Measurements from ENCODE around the gene CAV1. TPM values are rescaled to one million over a fixed set of nuclear protein-coding genes. Genes with fewer than 3 reads are reported as not detected.

The CAV1 gene
- total RNA-seq, 1 experiment from 2014 or later = 4.9 TPM

DNA sequence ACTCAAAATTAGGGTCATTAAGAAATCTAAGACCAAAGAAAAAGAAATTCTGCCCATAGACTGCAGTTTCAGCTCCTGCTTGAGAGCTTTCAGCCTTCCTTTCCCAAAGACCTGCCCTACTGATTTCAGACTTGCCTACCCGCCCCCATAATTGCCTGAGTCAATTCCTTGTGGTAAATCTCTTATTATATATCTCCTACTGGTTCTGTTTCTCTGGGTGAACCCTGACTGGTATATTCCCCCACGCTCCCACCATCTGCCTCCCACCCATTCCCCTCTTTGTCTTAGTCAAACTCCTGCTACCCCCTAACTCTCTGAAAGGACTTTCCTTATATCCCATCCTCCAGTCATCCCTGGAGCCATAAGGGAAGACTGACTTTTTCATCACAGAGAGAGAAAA lies 82.5 kb downstream of the CAV1 start:
- no peaks in the 10 kb centered on the region for H3K9me3 ChIP-seq
- H3K4me3 ChIP-seq (ENCODE audit: low read depth, low read length) = no peak overlapping the region
- H3K36me3 ChIP-seq (ENCODE audit: control insufficient read depth, insufficient read depth, low read length) = no peaks in the 10 kb centered on the region
- ChIA-PET CTCF (interaction anchor here (0.6 kb wide), 1 partner anchor 15 kb away, joined by 3 read pairs; no protein-coding TSS in a partner anchor), POLR2A (no interaction called here)
- TF ChIP-seq, protein P1, sequence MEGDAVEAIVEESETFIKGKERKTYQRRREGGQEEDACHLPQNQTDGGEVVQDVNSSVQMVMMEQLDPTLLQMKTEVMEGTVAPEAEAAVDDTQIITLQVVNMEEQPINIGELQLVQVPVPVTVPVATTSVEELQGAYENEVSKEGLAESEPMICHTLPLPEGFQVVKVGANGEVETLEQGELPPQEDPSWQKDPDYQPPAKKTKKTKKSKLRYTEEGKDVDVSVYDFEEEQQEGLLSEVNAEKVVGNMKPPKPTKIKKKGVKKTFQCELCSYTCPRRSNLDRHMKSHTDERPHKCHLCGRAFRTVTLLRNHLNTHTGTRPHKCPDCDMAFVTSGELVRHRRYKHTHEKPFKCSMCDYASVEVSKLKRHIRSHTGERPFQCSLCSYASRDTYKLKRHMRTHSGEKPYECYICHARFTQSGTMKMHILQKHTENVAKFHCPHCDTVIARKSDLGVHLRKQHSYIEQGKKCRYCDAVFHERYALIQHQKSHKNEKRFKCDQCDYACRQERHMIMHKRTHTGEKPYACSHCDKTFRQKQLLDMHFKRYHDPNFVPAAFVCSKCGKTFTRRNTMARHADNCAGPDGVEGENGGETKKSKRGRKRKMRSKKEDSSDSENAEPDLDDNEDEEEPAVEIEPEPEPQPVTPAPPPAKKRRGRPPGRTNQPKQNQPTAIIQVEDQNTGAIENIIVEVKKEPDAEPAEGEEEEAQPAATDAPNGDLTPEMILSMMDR (IDR thresholded peaks at IDR 0.05; ENCODE audit: insufficient read depth in 1 of 2, low read depth in 1 of 2, low read length in 1 of 2, severe bottlenecking in 1 of 2, unreplicated experiment in 1 of 2) = no peak
- Mint-ChIP-seq H3K36me3 (ENCODE audit: insufficient read depth, unreplicated experiment) (no peaks in the 10 kb centered on the region), H3K4me1 (ENCODE audit: low read depth, unreplicated experiment) (no peaks in the 10 kb centered on the region), H3K9me3 (ENCODE audit: unreplicated experiment) (no peaks in the 10 kb centered on the region), H3K27ac (ENCODE audit: unreplicated experiment) (no peak overlapping the region), H3K4me3 (ENCODE audit: unreplicated experiment) (no peak overlapping the region), H3K27me3 (ENCODE audit: insufficient read depth, unreplicated experiment) (no peaks in the 10 kb centered on the region)
- BruUV-seq (replicated peaks) = no TSS peak
- no peak for DNase-seq
- no peaks in the 10 kb centered on the region for H3K27me3 ChIP-seq (replicated peaks; ENCODE audit: control insufficient read depth, insufficient read depth, low read length)
- intact Hi-C loops (cut with micrococcal nuclease; ENCODE audit: unreplicated experiment) = no loop called here
- H3K4me1 ChIP-seq = peaks cover 11% of the 10 kb centered on the region

DNA sequence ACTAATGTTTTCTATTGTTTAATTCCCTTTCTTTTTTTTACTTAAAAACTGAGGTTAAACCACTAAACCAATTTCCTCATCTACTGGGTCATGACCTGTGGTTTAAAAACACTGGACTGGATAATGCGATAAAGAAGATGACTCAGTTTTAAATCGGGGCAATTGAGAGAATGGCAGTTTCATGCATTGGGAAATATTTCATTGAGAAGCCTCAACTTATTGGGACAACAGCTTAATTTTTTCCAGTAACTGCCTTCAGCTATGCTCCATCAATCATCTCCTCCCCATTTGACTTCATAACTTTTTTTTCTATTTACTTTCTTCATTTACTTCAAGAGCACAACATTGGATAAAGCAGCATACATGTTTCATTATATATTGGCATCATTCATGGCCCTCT lies 85.4 kb downstream of the CAV1 start:
- no peak overlapping the region for H3K27ac Mint-ChIP-seq (ENCODE audit: unreplicated experiment)
- intact Hi-C loops (cut with micrococcal nuclease; ENCODE audit: unreplicated experiment) = no loop called here
- no peaks in the 10 kb centered on the region for H3K9me3 ChIP-seq
- no peaks in the 10 kb centered on the region for H3K9me3 Mint-ChIP-seq (ENCODE audit: unreplicated experiment)
- H3K36me3 ChIP-seq (ENCODE audit: control insufficient read depth, insufficient read depth, low read length) = no peaks in the 10 kb centered on the region
- CTCF ChIA-PET = no interaction called here
- H3K27me3 ChIP-seq (replicated peaks; ENCODE audit: control insufficient read depth, insufficient read depth, low read length) = no peaks in the 10 kb centered on the region
- no TSS peak for BruUV-seq (replicated peaks)
- no peak overlapping the region for H3K4me3 ChIP-seq (ENCODE audit: low read depth, low read length)
- DNase-seq = no peak
- no peaks in the 10 kb centered on the region for H3K36me3 Mint-ChIP-seq (ENCODE audit: insufficient read depth, unreplicated experiment)
- TF ChIP-seq, protein P1 (IDR thresholded peaks at IDR 0.05; ENCODE audit: insufficient read depth in 1 of 2, low read depth in 1 of 2, low read length in 1 of 2, severe bottlenecking in 1 of 2, unreplicated experiment in 1 of 2) = no peak
- H3K27me3 Mint-ChIP-seq (ENCODE audit: insufficient read depth, unreplicated experiment) = no peaks in the 10 kb centered on the region
- no peaks in the 10 kb centered on the region for H3K4me1 ChIP-seq
- H3K4me3 Mint-ChIP-seq (ENCODE audit: unreplicated experiment) = no peak overlapping the region
- H3K4me1 Mint-ChIP-seq (ENCODE audit: low read depth, unreplicated experiment) = peaks cover 16% of the 10 kb centered on the region
- POLR2A ChIA-PET = no interaction called here

DNA sequence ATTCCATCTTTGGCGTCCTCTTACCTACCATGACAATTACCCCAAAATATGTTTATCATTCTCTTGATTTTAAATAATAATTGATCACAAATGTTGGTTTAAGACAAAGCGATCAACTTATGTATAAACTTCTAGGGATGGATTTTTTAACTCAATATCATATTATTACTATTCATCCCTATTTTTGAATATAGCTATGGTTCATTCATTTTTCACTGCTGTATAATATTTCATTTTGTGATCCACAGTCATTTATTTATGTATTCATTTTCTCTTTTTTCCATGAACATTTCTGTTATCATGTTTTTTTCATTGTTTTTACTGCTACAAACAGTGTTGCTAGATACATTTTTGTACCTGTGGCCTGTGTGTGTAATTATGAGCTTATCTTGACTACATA lies 85.9 kb downstream of the CAV1 start:
- H3K4me3 Mint-ChIP-seq (ENCODE audit: unreplicated experiment) = no peak overlapping the region
- H3K36me3 Mint-ChIP-seq (ENCODE audit: insufficient read depth, unreplicated experiment) = no peaks in the 10 kb centered on the region
- no peak overlapping the region for H3K27ac Mint-ChIP-seq (ENCODE audit: unreplicated experiment)
- H3K27me3 ChIP-seq (replicated peaks; ENCODE audit: control insufficient read depth, insufficient read depth, low read length) = no peaks in the 10 kb centered on the region
- H3K27me3 Mint-ChIP-seq (ENCODE audit: insufficient read depth, unreplicated experiment) = no peaks in the 10 kb centered on the region
- peaks cover 16% of the 10 kb centered on the region for H3K4me1 Mint-ChIP-seq (ENCODE audit: low read depth, unreplicated experiment)
- no peaks in the 10 kb centered on the region for H3K9me3 Mint-ChIP-seq (ENCODE audit: unreplicated experiment)
- no peaks in the 10 kb centered on the region for H3K36me3 ChIP-seq (ENCODE audit: control insufficient read depth, insufficient read depth, low read length)
- TF ChIP-seq, protein P1 (IDR thresholded peaks at IDR 0.05; ENCODE audit: insufficient read depth in 1 of 2, low read depth in 1 of 2, low read length in 1 of 2, severe bottlenecking in 1 of 2, unreplicated experiment in 1 of 2) = no peak
- DNase-seq = no peak
- H3K4me3 ChIP-seq (ENCODE audit: low read depth, low read length) = no peak overlapping the region
- ChIA-PET CTCF (no interaction called here), POLR2A (no interaction called here)
- no TSS peak for BruUV-seq (replicated peaks)
- no peaks in the 10 kb centered on the region for H3K4me1 ChIP-seq
- intact Hi-C loops (cut with micrococcal nuclease; ENCODE audit: unreplicated experiment) = no loop called here
- no peaks in the 10 kb centered on the region for H3K9me3 ChIP-seq

Other genes with a start within 250 kb of the CAV1 start
- gene CAV2, start 25.3 kb upstream of the CAV1 start, total RNA-seq (2022) = 17.6 and 18.1 TPM in 2 replicates
- 72.6 and 82.9 TPM in 2 replicates for gene MET, start 147.2 kb downstream of the CAV1 start, total RNA-seq (2022)